Gastroesophageal sphincter (tissue), 3 donors: ENCODE results near the gene KIF22.

ENCODE experiments used
- CTCF ChIP-seq, 4 experiments: fragments of 200-600 bp in 2 of 4; fragments of 450-650 bp in 2 of 4; sonication (generic) in 1 of 4; IDR thresholded peaks; one replicate each; pipeline ENCODE4 v1.5.1; 2017 to 2019; ENCODE audit warnings: antibody characterized with exemption in 4 of 4, mild to moderate bottlenecking in 2 of 4, moderate library complexity in 2 of 4
- POLR2A ChIP-seq, 2 donors: fragments of 450-650 bp; IDR thresholded peaks; one replicate each; pipeline ENCODE4 v1.6.1; 2017; ENCODE audit warnings: antibody characterized with exemption in 2 of 2, mild to moderate bottlenecking in 2 of 2, moderate library complexity in 1 of 2
- POLR2AphosphoS5 ChIP-seq: sonication (generic); formaldehyde crosslinking; IDR thresholded peaks from one replicate; pipeline ENCODE4 v1.6.1; 2017; ENCODE audit warnings: antibody characterized with exemption

- TF ChIP-seq POLR2A (IDR thresholded peaks at IDR 0.05) (no peak), CTCF (IDR thresholded peaks at IDR 0.05) (no peak), POLR2AphosphoS5 (no peak)
Measured at GRCh38 chr16:29836623-29837022, 46.1 kb downstream of the KIF22 start.
